GM10266 (cell line): ENCODE data around the gene IGFL1.

Source experiments
- DNase-seq: peaks from one replicate; pipeline ENCODE4 v3.0.0; 2012; ENCODE audit errors: extremely low spot score
- TF ChIP-seq, protein P1 (sequence below): IDR thresholded peaks from 2 replicates; pipeline ENCODE4 v1.5.1; 2012; ENCODE audit warnings: mild to moderate bottlenecking, low read depth; ENCODE audit not compliant: control insufficient read depth, insufficient read depth; ENCODE audit errors: missing control alignments

Gene IGFL1

DNA sequence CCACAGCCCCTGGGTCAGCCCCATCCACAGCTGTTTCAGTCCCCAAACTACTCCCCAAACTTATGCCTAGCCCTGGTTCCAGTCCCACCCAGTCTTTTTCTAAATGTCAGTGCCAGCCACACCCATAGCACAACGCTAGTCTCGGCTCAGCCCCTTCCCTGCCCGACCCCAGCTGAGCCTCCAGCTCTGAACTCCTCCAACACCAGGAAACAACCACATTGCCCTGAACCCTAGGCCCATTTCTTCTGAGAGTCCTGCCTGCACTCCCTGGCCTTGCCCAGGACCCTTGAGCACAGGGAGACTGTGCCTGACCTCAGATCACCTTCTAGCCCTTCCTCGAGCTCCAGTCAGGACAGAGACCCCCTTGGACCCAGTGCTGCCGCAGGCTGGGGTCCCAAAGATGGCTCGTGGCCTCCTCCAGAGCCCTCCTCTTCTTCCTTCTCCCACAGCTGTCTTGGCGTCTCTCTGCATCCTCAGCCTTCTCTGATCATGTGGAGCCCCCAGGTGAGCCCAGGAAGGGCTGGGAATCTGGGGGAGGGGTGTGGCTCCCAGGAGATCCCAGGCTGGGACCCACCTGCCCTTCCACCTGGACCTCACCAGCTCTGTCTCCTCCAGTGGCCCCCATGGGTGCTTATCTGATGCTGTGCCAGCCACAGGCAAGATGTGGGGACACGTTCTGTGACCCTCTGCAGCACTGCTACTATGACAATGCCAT lies 33.0 kb upstream of the IGFL1 start:
- TF ChIP-seq, protein P1, sequence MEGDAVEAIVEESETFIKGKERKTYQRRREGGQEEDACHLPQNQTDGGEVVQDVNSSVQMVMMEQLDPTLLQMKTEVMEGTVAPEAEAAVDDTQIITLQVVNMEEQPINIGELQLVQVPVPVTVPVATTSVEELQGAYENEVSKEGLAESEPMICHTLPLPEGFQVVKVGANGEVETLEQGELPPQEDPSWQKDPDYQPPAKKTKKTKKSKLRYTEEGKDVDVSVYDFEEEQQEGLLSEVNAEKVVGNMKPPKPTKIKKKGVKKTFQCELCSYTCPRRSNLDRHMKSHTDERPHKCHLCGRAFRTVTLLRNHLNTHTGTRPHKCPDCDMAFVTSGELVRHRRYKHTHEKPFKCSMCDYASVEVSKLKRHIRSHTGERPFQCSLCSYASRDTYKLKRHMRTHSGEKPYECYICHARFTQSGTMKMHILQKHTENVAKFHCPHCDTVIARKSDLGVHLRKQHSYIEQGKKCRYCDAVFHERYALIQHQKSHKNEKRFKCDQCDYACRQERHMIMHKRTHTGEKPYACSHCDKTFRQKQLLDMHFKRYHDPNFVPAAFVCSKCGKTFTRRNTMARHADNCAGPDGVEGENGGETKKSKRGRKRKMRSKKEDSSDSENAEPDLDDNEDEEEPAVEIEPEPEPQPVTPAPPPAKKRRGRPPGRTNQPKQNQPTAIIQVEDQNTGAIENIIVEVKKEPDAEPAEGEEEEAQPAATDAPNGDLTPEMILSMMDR, result no peak

DNA sequence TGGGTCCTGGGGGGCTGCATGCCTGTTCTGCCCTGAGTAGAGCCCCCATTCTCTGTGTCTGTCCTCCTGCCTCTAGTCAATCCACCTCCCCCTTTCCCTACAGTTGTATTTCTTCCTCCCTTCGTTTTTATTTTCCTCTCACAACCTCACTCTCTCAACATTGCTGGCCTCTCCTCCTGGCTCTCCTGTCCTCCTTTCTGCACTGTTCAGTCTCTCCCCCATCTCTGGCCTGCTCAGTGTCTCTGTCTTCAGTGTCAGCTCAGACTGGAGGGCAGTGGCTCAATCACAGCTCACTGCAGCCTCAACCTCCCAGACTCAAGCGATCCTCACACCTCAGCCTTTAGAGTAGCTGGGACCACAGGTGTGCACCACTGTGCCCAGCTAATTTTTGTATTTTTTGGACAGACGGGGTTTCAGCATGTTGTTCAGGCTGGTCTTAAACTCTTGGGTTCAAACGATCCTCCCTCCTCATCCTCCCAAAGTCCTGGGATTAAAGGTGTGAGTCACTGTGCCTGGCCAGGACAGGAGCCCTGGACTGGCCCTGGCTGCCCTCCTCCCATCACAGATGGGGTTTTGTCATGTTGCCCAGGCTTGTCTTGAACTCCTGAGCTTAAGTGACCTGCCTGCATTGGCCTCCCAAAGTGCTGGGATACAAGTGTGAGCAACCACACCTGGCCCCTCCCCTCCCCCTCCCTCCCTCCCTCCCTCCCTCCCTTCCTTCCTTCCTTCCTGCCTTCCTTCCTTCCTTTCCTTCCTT lies 32.0 kb upstream of the IGFL1 start:
- DNase-seq, result no peak
- TF ChIP-seq, protein P1, result no peak

More for the DNA sequence above, 33.0 kb upstream of the IGFL1 start:
- no peak for DNase-seq

DNA sequence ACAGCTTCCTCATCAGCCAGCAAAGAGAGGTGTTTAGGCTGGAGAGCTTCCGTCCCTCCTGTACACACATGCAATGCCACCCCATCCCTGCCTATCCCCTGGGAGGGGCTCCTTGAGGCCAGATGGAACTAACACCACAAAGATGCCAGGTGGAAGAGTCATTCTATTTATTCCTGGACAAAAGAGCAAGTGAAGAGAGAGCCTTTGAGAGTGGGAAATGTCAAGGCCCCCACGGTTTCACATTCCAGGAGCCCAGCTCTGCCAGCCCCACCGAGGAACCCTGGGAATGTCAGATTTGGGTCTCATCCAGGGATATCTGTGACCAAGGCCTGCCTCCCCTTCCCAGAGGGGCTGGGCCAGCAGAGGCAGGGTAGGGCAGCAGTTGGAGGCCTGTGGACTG lies 30.8 kb upstream of the IGFL1 start:
- no peak for DNase-seq
- TF ChIP-seq, protein P1, result no peak

DNA sequence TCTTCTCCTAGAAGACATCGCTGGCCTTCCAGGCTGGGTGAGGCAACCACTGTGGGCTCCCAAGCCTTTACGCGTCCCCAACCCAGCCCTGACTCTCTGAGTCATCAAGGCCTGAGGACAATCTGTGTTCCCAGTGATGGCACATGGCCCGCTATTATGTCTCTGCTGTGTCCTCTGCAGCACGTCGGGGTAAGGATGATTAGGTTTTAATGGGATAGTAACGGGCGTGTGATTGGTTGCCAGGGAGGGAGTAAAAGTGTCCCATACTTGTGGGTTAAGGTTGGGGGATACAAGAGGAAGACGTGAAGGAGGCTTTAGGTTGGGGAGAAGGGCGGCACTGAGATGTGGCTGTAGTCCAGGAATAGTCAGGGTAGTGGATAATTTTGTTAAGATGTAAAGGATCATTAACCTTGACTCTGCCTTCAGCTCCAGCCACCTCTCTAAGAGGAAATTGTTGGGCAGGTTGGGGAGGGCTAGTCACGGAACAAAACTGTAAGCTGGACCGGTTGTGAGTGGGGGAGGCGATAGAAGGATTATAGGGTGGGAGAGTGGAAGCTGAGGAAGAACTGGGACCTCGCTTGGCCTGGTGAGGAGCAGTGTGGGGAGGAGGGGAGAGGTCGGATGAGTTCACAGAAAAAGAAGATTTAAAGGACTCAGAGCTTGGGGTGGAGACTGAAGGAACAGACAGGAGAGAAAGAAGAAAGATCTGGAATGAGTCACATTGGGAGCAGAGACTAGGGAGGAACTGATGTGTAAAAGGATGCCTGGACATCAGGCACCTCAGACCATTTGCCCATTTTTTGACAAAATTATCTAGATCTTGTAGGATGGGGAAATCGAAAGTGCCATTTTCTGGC lies 27.9 kb upstream of the IGFL1 start:
- TF ChIP-seq, protein P1, result no peak
- DNase-seq, result no peak

DNA sequence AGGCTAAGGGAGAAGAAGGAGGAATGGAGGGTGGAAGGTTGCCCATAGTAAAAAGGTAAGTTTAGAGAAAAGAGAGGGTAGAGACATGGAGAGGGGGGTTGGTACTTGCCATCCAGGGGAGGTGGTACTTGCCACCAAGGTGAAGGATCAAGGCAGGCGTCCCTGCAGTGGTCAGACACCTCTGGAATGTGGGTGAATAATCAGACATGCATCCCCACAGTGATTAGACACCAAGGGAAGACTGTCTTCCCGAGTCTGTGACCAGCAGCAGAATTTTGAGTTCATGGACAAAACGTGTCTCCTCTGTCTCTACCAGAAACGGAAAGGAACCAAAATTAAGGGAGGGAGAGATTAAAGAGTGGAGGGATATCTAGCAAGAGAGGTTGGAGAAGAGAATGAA lies 27.1 kb upstream of the IGFL1 start:
- no peak for DNase-seq
- TF ChIP-seq, protein P1, result no peak

DNA sequence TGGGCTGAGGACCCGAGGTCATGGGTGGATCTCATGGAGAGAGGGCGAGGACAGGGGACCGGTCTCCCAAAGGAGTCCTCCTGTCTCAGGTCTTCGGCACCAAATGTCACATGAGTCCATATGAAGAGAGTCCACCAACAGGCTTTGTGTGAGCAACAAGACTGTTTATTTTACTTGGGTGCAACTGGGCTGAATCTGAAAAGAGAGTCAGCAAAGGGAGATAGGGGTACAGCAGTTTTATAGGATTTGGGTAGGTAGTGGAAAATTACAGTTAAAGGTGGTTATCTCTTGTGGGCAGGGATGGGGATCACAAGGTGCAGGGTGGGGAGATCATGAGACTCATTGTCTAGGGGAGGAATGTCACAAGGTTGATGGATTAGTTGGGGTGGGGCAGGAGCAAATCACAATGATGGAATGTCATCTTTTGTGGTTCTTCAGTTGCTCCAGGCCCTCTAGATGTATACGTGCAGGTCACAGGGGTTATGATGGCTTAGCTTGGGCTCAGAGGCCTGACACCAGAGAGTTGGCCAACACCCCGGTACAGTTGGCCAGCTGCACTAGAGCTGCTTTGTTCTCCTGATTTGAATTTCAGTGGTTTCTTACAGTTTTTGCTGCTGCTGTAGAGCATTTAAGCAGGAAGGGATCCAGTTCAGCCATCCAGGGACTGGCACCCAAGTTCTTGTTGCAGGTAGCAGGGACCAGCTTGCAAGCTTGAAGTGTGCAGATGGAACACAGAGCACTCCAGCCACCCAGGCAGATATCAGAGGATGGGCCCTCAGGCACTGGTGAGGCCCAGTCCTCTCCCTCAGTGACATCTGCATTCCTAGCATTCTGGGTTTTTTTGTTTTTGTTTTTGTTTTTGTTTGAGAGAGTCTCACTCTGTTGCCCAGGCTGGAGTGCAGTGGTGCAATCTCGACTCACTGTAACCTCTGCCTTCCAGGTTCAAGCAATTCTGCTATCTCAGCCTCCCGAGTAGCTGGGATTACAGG lies 26.4 kb upstream of the IGFL1 start:
- TF ChIP-seq, protein P1, result no peak
- no peak for DNase-seq
